Measurements from ENCODE around the gene FAIM.

Gene FAIM

GRCh38 chr3:138609898-138610266, 1.3 kb downstream of the FAIM start:
- TF ChIP-seq EZH2phosphoT487 (IDR thresholded peaks at IDR 0.05; ENCODE audit: low read length), result no peak
- TF ChIP-seq EZH2 (optimal IDR thresholded peaks at IDR 0.05; ENCODE audit: low read depth, low read length), result no peak
- no peak for TF ChIP-seq CTCF (IDR thresholded peaks at IDR 0.05; ENCODE audit: low read length)
- Histone ChIP-seq H3K79me2 (ENCODE audit: low read length) (peaks cover 10% of the 10 kb centered on the region), H3K4me1 (ENCODE audit: low read length) (no peaks in the 10 kb centered on the region), H3K9ac (ENCODE audit: low read length) (no peak overlapping the region), H4K20me1 (ENCODE audit: insufficient read depth, low read length) (no peaks in the 10 kb centered on the region), H3K27ac (ENCODE audit: low read length) (no peak overlapping the region), H2AFZ (ENCODE audit: low read length) (peak overlapping the region; percentile 60; the same call in 1 of the 2 replicates), H3K9me3 (replicated peaks; ENCODE audit: insufficient read depth, low read length) (no peaks in the 10 kb centered on the region), H3K9me2 (replicated peaks; ENCODE audit: insufficient read depth, low read length) (no peaks in the 10 kb centered on the region), H3F3A (ENCODE audit: insufficient read depth, low read length) (peaks cover 3% of the 10 kb centered on the region; the same call in 1 of the 2 replicates), H3K4me3 (ENCODE audit: low read length) (peak overlapping the region; percentile 64), H3K4me2 (ENCODE audit: low read depth, low read length) (peak overlapping the region; percentile 79), H3K27me3 (replicated peaks; ENCODE audit: insufficient read depth, low read length) (no peaks in the 10 kb centered on the region), H3K36me3 (replicated peaks; ENCODE audit: insufficient read depth, low read length) (no peaks in the 10 kb centered on the region)
- no peak for DNase-seq

GRCh38 chr3:138615462-138615861, 6.9 kb downstream of the FAIM start:
- no peak for DNase-seq
- Histone ChIP-seq H4K20me1 (ENCODE audit: insufficient read depth, low read length) (no peaks in the 10 kb centered on the region), H3K27me3 (replicated peaks; ENCODE audit: insufficient read depth, low read length) (no peaks in the 10 kb centered on the region), H3K79me2 (ENCODE audit: low read length) (0 out of 2 replicates have a peak, but pooled peaks cover 2% of the 10 kb centered on the region), H3K27ac (ENCODE audit: low read length) (no peak overlapping the region), H3K36me3 (replicated peaks; ENCODE audit: insufficient read depth, low read length) (no peaks in the 10 kb centered on the region), H3K9me3 (replicated peaks; ENCODE audit: insufficient read depth, low read length) (no peaks in the 10 kb centered on the region), H3K9me2 (replicated peaks; ENCODE audit: insufficient read depth, low read length) (no peaks in the 10 kb centered on the region), H3K4me3 (ENCODE audit: low read length) (no peak overlapping the region), H3F3A (ENCODE audit: insufficient read depth, low read length) (no peaks in the 10 kb centered on the region), H3K4me2 (ENCODE audit: low read depth, low read length) (no peak overlapping the region), H3K4me1 (ENCODE audit: low read length) (no peaks in the 10 kb centered on the region), H2AFZ (ENCODE audit: low read length) (no peak overlapping the region), H3K9ac (ENCODE audit: low read length) (no peak overlapping the region)
- no peak for TF ChIP-seq EZH2phosphoT487 (IDR thresholded peaks at IDR 0.05; ENCODE audit: low read length)
- no peak for TF ChIP-seq CTCF (IDR thresholded peaks at IDR 0.05; ENCODE audit: low read length)
- no peak for TF ChIP-seq EZH2 (optimal IDR thresholded peaks at IDR 0.05; ENCODE audit: low read depth, low read length)

GRCh38 chr3:138620431-138620830, 11.9 kb downstream of the FAIM start:
- Histone ChIP-seq H3K9me2 (replicated peaks; ENCODE audit: insufficient read depth, low read length) (no peaks in the 10 kb centered on the region), H3F3A (ENCODE audit: insufficient read depth, low read length) (no peaks in the 10 kb centered on the region), H3K4me3 (ENCODE audit: low read length) (no peak overlapping the region), H2AFZ (ENCODE audit: low read length) (no peak overlapping the region), H3K9me3 (replicated peaks; ENCODE audit: insufficient read depth, low read length) (no peaks in the 10 kb centered on the region), H3K27me3 (replicated peaks; ENCODE audit: insufficient read depth, low read length) (no peaks in the 10 kb centered on the region), H3K4me1 (ENCODE audit: low read length) (no peaks in the 10 kb centered on the region), H3K4me2 (ENCODE audit: low read depth, low read length) (no peak overlapping the region), H3K27ac (ENCODE audit: low read length) (no peak overlapping the region), H3K9ac (ENCODE audit: low read length) (no peak overlapping the region), H4K20me1 (ENCODE audit: insufficient read depth, low read length) (no peaks in the 10 kb centered on the region), H3K79me2 (ENCODE audit: low read length) (no peaks in the 10 kb centered on the region), H3K36me3 (replicated peaks; ENCODE audit: insufficient read depth, low read length) (no peaks in the 10 kb centered on the region)
- no peak for DNase-seq
- TF ChIP-seq EZH2phosphoT487 (IDR thresholded peaks at IDR 0.05; ENCODE audit: low read length), result no peak
- TF ChIP-seq EZH2 (optimal IDR thresholded peaks at IDR 0.05; ENCODE audit: low read depth, low read length), result no peak
- no peak for TF ChIP-seq CTCF (IDR thresholded peaks at IDR 0.05; ENCODE audit: low read length)

Measured in MM.1S (cell line).